ENCODE results near the gene ABHD2.

DNA sequence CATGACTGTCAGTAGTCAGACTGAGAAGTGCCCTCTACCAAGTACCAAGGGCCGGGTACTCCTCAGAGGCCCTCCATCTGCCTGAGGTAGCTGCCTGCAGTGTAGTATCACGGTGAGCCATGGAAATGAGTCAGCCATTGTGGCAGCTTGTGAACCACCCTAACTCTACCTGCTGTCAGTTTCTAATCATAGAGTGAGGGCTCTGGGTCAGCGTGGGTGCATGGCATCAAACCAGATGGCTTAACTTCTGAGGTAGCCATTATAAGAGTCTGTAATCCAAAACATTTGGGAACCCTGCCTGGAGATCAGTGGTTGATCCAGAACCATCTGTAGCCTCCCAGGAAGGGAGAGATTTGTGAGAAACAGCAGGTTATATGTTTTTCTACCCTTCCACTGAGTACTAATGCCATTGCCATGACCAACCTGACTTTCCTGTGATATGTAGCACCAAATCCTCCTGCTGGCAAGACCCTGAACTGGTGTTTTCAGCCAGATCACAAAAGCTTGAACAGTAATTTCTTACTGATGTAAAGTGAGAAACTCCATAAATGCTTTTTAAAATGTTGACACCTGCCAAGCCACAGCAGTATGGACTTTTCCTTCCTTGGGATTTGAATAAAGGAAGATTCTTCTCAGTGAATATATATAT lies 38.9 kb downstream of the ABHD2 start:
- no peak for TF ChIP-seq POLR2A (IDR thresholded peaks at IDR 0.05)
- TF ChIP-seq, protein P1, sequence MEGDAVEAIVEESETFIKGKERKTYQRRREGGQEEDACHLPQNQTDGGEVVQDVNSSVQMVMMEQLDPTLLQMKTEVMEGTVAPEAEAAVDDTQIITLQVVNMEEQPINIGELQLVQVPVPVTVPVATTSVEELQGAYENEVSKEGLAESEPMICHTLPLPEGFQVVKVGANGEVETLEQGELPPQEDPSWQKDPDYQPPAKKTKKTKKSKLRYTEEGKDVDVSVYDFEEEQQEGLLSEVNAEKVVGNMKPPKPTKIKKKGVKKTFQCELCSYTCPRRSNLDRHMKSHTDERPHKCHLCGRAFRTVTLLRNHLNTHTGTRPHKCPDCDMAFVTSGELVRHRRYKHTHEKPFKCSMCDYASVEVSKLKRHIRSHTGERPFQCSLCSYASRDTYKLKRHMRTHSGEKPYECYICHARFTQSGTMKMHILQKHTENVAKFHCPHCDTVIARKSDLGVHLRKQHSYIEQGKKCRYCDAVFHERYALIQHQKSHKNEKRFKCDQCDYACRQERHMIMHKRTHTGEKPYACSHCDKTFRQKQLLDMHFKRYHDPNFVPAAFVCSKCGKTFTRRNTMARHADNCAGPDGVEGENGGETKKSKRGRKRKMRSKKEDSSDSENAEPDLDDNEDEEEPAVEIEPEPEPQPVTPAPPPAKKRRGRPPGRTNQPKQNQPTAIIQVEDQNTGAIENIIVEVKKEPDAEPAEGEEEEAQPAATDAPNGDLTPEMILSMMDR (IDR thresholded peaks at IDR 0.05) = no peak

All from ovary (tissue), 3 donors.